ENCODE measurements around the gene ALAS1. TPM values are rescaled to one million over a fixed set of nuclear protein-coding genes. Genes with fewer than 3 reads are reported as not detected.
"Not testable (repeated sequence)": the region's sequence is repeated elsewhere in the genome, so short reads cannot be mapped to it uniquely, and the experiment has no call there.

Gene ALAS1
- polyA plus RNA-seq: 10 to 100 TPM; 18.0 to 37.0 (median 27.4) TPM

GRCh38 chr3:52197842-52198625, at the start of gene ALAS1:
Gene ALAS1 (plus strand): TSS chr3:52198160. CDS start chr3:52199242, 1,082 bp downstream.
- Mint-ChIP-seq H3K27me3 (ENCODE audit: low read depth in 3 of 3) (peaks cover 7 to 12% (median 9%) of the 10 kb centered on the region in 3 donors), H3K36me3 (peaks cover 3 to 12% (median 4%) of the 10 kb centered on the region in 3 donors), H3K4me3 (peak within 1 kb of the TSS; percentile 86 to 98 (median 95)), H3K9me3 (peaks cover 0 to 1% (median 0%) of the 10 kb centered on the region in 6 donors), H3K27ac (peak within 1 kb of the TSS; percentile 94 to 97 (median 97)), H3K4me1 (peaks cover 35 to 40% of the 10 kb centered on the region in 2 donors)
- DNase-seq: peak; percentile 95 to 96 (median 96)

- H3K27me3 Mint-ChIP-seq (ENCODE audit: low read depth in 3 of 3): peaks cover 0 to under 1% (median 0%) of the 10 kb centered on the region in 3 donors
- no peaks in the 10 kb centered on the region for H3K9me3 Mint-ChIP-seq
- no peak overlapping the region for H3K4me3 Mint-ChIP-seq
- DNase-seq: no peak
- no peaks in the 10 kb centered on the region for H3K36me3 Mint-ChIP-seq
- H3K27ac Mint-ChIP-seq: no peak overlapping the region
- peaks cover 4 to 7% of the 10 kb centered on the region in 2 donors for H3K4me1 Mint-ChIP-seq
Observed at GRCh38 chr3:52149021-52149420, 48.9 kb upstream of the ALAS1 start.

DNA sequence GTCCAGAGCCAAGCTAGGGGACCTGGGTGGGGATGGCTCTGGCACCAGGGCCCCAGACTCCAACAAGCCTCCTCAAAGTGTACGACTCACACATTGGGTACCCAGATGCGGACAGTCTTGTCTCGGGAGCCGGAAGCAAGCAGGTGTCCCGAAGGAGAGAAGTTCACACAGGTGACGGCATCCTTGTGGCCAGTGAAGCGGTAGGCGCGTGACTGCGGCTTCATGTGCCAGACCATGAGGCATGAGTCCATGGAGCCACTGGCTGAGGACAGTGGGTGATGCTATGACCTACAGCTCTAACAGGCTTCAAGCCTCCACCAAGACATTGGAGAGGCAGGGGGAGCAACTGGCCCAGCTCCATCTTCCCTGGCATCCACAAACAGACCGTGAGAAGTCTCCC, 48.2 kb upstream of the ALAS1 start:
- H3K9me3 Mint-ChIP-seq: no peaks in the 10 kb centered on the region
- DNase-seq: no peak
- H3K36me3 Mint-ChIP-seq: no peaks in the 10 kb centered on the region
- H3K27ac Mint-ChIP-seq: no peak overlapping the region
- peaks cover 3 to 6% (median 4%) of the 10 kb centered on the region in 3 donors for H3K27me3 Mint-ChIP-seq (ENCODE audit: low read depth in 3 of 3)
- H3K4me1 Mint-ChIP-seq: peaks cover 2 to 4% of the 10 kb centered on the region in 2 donors
- H3K4me3 Mint-ChIP-seq: no peak overlapping the region

DNA sequence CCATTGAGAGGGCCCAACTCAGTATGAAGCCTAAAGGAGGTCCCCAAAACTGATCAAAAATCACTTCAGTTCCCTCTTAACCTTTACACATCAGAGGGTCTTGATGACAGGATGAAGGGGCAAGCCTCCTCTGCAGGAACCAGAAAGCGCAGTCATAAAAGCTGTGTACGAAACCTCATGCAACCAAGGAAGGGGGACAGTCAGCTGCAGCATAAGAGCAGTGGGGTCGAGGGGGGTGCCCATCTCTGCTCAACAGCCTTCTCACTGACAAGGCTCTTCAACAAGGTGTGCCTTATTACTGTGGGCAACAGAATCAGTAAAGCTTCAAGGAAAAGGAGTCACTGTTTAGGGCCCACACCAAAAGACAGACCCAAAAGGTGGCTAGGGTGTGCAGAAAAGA, 47.6 kb upstream of the ALAS1 start:
- H3K4me3 Mint-ChIP-seq: no peak overlapping the region
- peaks cover 3 to 6% (median 4%) of the 10 kb centered on the region in 3 donors for H3K27me3 Mint-ChIP-seq (ENCODE audit: low read depth in 3 of 3)
- no peak overlapping the region for H3K27ac Mint-ChIP-seq
- no peak for DNase-seq
- no peaks in the 10 kb centered on the region for H3K36me3 Mint-ChIP-seq
- H3K4me1 Mint-ChIP-seq: peaks cover 7 to 9% of the 10 kb centered on the region in 2 donors
- no peaks in the 10 kb centered on the region for H3K9me3 Mint-ChIP-seq

- peaks cover 3 to 6% (median 4%) of the 10 kb centered on the region in 3 donors for H3K27me3 Mint-ChIP-seq (ENCODE audit: low read depth in 3 of 3)
- H3K27ac Mint-ChIP-seq: no peak overlapping the region
Observed at GRCh38 chr3:52150860-52151259, 47.1 kb upstream of the ALAS1 start.

DNA sequence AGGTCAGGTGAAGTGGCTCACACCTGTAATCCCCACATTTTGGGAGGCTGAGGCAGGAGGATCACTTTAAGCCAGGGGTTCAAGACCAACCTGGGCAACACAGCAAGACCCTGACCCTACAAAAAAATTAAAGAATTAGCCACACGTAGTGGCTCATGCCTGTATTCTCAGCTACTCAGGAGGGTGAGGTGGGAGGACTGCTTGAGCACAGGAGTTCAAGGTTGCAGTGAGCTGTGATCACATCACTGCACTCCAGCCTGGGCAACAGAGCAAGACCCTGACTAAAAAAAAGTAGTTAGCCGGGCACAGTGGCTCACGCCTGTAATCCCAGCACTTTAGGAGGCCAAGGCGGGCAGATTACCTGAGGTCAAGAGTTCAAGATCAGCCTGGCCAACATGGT, 46.0 kb upstream of the ALAS1 start:
- H3K36me3 Mint-ChIP-seq; H3K9me3 Mint-ChIP-seq; H3K4me3 Mint-ChIP-seq; H3K27ac Mint-ChIP-seq; DNase-seq; H3K27me3 Mint-ChIP-seq (ENCODE audit: low read depth in 3 of 3): not testable (repeated sequence)
- H3K4me1 Mint-ChIP-seq: peaks cover 8 to 14% of the 10 kb centered on the region in 2 donors

More at GRCh38 chr3:52150860-52151259, 47.1 kb upstream of the ALAS1 start:
- no peak for DNase-seq
- Mint-ChIP-seq H3K36me3 (no peaks in the 10 kb centered on the region), H3K9me3 (no peaks in the 10 kb centered on the region), H3K4me3 (no peak overlapping the region), H3K4me1 (peaks cover 8 to 13% of the 10 kb centered on the region in 2 donors)

GRCh38 chr3:52153389-52154096, 44.4 kb upstream of the ALAS1 start:
- H3K36me3 Mint-ChIP-seq: no peaks in the 10 kb centered on the region
- H3K27me3 Mint-ChIP-seq (ENCODE audit: low read depth in 3 of 3): peaks cover 3 to 6% (median 4%) of the 10 kb centered on the region in 3 donors
- no peaks in the 10 kb centered on the region for H3K9me3 Mint-ChIP-seq
- peak overlapping the region; percentile 86 to 99 (median 97) for H3K4me3 Mint-ChIP-seq
- DNase-seq: peak in 2 of 3 donors; percentile 6 to 8
- H3K4me1 Mint-ChIP-seq: peaks cover 8 to 14% of the 10 kb centered on the region in 2 donors
- H3K27ac Mint-ChIP-seq: peak overlapping the region in 3 of 6 donors; percentile 3 to 92 (median 83)

GRCh38 chr3:52154135-52155094, 43.5 kb upstream of the ALAS1 start, which contains the start of gene POC1A:
Gene POC1A (minus strand): TSS chr3:52154423. CDS start chr3:52154372, 51 bp downstream.
- H3K36me3 Mint-ChIP-seq: no peaks in the 10 kb centered on the region
- peaks cover 3 to 6% (median 4%) of the 10 kb centered on the region in 3 donors for H3K27me3 Mint-ChIP-seq (ENCODE audit: low read depth in 3 of 3)
- peak within 1 kb of the TSS; percentile 83 to 98 (median 96) for H3K27ac Mint-ChIP-seq
- DNase-seq: peak; percentile 81 to 85 (median 81)
- peak within 1 kb of the TSS; percentile 86 to 99 (median 97) for H3K4me3 Mint-ChIP-seq
- no peaks in the 10 kb centered on the region for H3K9me3 Mint-ChIP-seq
- H3K4me1 Mint-ChIP-seq: peaks cover 8 to 14% of the 10 kb centered on the region in 2 donors

DNA sequence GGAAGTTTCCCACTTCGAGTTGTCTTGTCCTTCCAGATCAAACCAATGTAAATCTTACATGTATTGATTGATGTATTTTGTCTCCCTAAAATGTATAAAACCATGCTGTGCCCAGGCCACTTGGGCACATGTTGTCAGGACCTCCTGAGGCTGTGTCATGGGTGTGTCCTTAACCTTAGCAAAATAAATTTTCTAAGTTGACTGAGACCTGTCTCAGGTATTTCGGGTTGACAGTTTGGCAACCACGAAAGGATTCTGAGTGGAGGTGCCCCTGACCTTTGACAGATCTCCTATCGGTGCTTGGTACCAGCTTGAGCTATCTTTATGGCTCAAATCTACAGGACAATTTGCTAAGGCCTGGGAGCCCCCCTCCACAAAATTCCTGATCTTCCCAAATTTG, 42.0 kb upstream of the ALAS1 start:
- Mint-ChIP-seq H3K4me3 (peak overlapping the region; percentile 58 to 99 (median 64)), H3K27me3 (ENCODE audit: low read depth in 3 of 3) (peaks cover 3 to 6% (median 4%) of the 10 kb centered on the region in 3 donors), H3K27ac (peak overlapping the region in 5 of 6 donors; percentile 17 to 69 (median 51)), H3K9me3 (no peaks in the 10 kb centered on the region), H3K36me3 (no peaks in the 10 kb centered on the region), H3K4me1 (peaks cover 8 to 14% of the 10 kb centered on the region in 2 donors)
- DNase-seq: no peak

DNA sequence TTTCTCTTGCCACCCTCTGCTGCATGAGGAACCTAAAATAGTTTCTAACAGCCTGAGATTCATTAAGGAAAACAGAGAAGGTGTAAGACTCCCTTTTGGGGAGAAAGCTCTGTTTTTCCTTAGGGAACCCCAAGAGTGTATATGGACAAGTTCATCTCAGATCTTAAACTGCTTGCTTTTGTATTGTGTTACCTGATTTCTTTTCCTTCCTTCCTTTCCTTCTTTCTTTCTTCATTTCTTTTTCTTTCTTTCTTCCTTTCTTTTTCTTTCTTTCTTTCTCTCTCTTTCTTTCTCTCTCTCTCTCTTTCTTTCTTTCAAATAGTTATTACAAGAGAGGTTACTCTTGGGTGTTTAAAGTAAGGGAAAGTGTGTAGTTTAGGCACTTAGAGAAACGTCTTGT, 38.5 kb upstream of the ALAS1 start:
- peaks cover 0 to 5% (median 2%) of the 10 kb centered on the region in 3 donors for H3K27me3 Mint-ChIP-seq (ENCODE audit: low read depth in 3 of 3)
- DNase-seq: no peak
- H3K27ac Mint-ChIP-seq: no peak overlapping the region
- H3K4me1 Mint-ChIP-seq: peaks cover 6 to 12% of the 10 kb centered on the region in 2 donors
- H3K36me3 Mint-ChIP-seq: no peaks in the 10 kb centered on the region
- H3K9me3 Mint-ChIP-seq: no peaks in the 10 kb centered on the region
- no peak overlapping the region for H3K4me3 Mint-ChIP-seq

- H3K27ac Mint-ChIP-seq: no peak overlapping the region
- peaks cover 0 to 1% (median 0%) of the 10 kb centered on the region in 3 donors for H3K27me3 Mint-ChIP-seq (ENCODE audit: low read depth in 3 of 3)
Observed at GRCh38 chr3:52162250-52162872, 35.6 kb upstream of the ALAS1 start.

DNA sequence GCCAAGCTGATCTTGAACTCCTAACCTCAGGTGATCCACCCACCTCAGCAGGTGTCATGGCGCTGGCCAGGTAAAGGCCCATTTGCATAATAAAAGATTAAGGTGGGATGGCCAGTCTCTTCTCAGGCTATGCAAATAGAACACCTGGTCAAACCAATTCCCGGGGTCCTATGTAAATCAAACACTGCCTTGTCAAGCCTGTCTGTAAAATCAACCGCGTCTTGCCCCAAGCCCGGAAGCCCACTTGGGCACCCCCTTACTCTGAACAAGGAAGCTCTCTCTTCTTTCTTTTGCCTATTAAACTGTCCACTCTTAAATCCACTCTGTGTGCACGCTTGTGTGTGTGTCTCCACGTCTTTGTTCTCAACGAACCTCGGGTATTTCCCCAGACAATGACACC, 30.7 kb upstream of the ALAS1 start:
- no peak for DNase-seq
- H3K36me3 Mint-ChIP-seq: no peaks in the 10 kb centered on the region
- H3K9me3 Mint-ChIP-seq: no peaks in the 10 kb centered on the region
- H3K4me1 Mint-ChIP-seq: no peaks in the 10 kb centered on the region
- H3K4me3 Mint-ChIP-seq: no peak overlapping the region
- H3K27me3 Mint-ChIP-seq (ENCODE audit: low read depth in 3 of 3): peaks cover 0 to 3% (median 0%) of the 10 kb centered on the region in 3 donors
- H3K27ac Mint-ChIP-seq: no peak overlapping the region

More at GRCh38 chr3:52162250-52162872, 35.6 kb upstream of the ALAS1 start:
- Mint-ChIP-seq H3K9me3 (no peaks in the 10 kb centered on the region), H3K4me1 (no peaks in the 10 kb centered on the region), H3K36me3 (no peaks in the 10 kb centered on the region), H3K4me3 (no peak overlapping the region)
- DNase-seq: no peak

- H3K27me3 Mint-ChIP-seq (ENCODE audit: low read depth in 3 of 3); H3K36me3 Mint-ChIP-seq; H3K4me3 Mint-ChIP-seq; DNase-seq; H3K27ac Mint-ChIP-seq; H3K9me3 Mint-ChIP-seq; H3K4me1 Mint-ChIP-seq: not testable (repeated sequence)
Observed at GRCh38 chr3:52170217-52170616, 27.7 kb upstream of the ALAS1 start.
